Kidney epithelial cell (primary cell): ENCODE results near the gene ANO8. TPM values are rescaled to one million over a fixed set of nuclear protein-coding genes. Genes with fewer than 3 reads are reported as not detected.

ENCODE experiments used
- DNase-seq: peaks from one replicate; pipeline ENCODE4 v3.0.0-alpha.2; 2010; ENCODE audit warnings: low read depth
- H3K27me3 ChIP-seq: 2 replicates; pipeline ENCODE4 v1.6.0; 2011; ENCODE audit warnings: low read length; ENCODE audit not compliant: control insufficient read depth, insufficient read depth
- H3K36me3 ChIP-seq: 2 replicates; pipeline ENCODE4 v1.5.1; 2011; ENCODE audit warnings: low read length; ENCODE audit not compliant: control insufficient read depth, insufficient read depth
- H3K4me3 ChIP-seq: 2 replicates; pipeline ENCODE4 v1.5.1; 2011; ENCODE audit warnings: low read depth, mild to moderate bottlenecking, control low read depth, low read length
- CTCF ChIP-seq: IDR thresholded peaks from 2 replicates; pipeline ENCODE4 v1.5.1; 2011; ENCODE audit warnings: mild to moderate bottlenecking, moderate library complexity, low read length, control low read depth, inconsistent platforms; ENCODE audit not compliant: insufficient read depth, poor library complexity, severe bottlenecking
- total RNA-seq: library from RNA; depleted of rRNA; stranded (reverse); fragments of >200 nt; gene quantifications from 2 replicates; pipeline ENCODE4 v1.2.3, GENCODE V29; 2015

The ANO8 gene
- total RNA-seq, 1 donor from 2014 or later, result 6.9 TPM

GRCh38 chr19:17303940-17304267 is 30.8 kb downstream of the ANO8 start:
- DNase-seq, result no peak
- Histone ChIP-seq H3K4me3 (no peak overlapping the region), H3K36me3 (peaks cover 1% of the 10 kb centered on the region), H3K27me3 (no peaks in the 10 kb centered on the region)
- no peak for TF ChIP-seq CTCF

GRCh38 chr19:17303167-17303939 is 31.3 kb downstream of the ANO8 start, which contains the start of gene ABHD8:
TSS of gene ABHD8 (minus strand) at chr19:17303425. CDS start at chr19:17301616, 1,809 bp downstream.
- no peaks in the 10 kb centered on the region for H3K27me3 ChIP-seq
- peak; percentile 75 for DNase-seq
- peaks cover 3% of the 10 kb centered on the region for H3K36me3 ChIP-seq
- peak within 1 kb of the TSS; percentile 70 for H3K4me3 ChIP-seq
- peak; percentile 30 for TF ChIP-seq CTCF

- peaks cover 3% of the 10 kb centered on the region for H3K36me3 ChIP-seq
- DNase-seq, result no peak
- TF ChIP-seq CTCF, result no peak
- H3K27me3 ChIP-seq, result no peaks in the 10 kb centered on the region
- H3K4me3 ChIP-seq, result peak overlapping the region; percentile 70
Observed at GRCh38 chr19:17302391-17303166, 32.1 kb downstream of the ANO8 start.

GRCh38 chr19:17300992-17301619 is 33.5 kb downstream of the ANO8 start:
- no peak for DNase-seq
- Histone ChIP-seq H3K36me3 (peaks cover 3% of the 10 kb centered on the region), H3K4me3 (no peak overlapping the region), H3K27me3 (no peaks in the 10 kb centered on the region)
- no peak for TF ChIP-seq CTCF

- Histone ChIP-seq H3K36me3 (peaks cover 3% of the 10 kb centered on the region), H3K27me3 (no peaks in the 10 kb centered on the region), H3K4me3 (no peak overlapping the region)
- DNase-seq, result no peak
- no peak for TF ChIP-seq CTCF
Observed at GRCh38 chr19:17296976-17297375, 37.7 kb downstream of the ANO8 start.
